HUES6 (cell line): Measurements from ENCODE around the gene PLA2G1B.

Source experiments
- H3K27ac ChIP-seq: 2 replicates; pipeline ENCODE4 v1.7.0; 2013; ENCODE audit warnings: low read depth, mild to moderate bottlenecking, low read length, inconsistent platforms
- H3K27me3 ChIP-seq: 2 replicates; pipeline ENCODE4 v1.6.1; 2013; ENCODE audit warnings: low read length; ENCODE audit not compliant: control insufficient read depth, insufficient read depth
- H3K36me3 ChIP-seq: 2 replicates; pipeline ENCODE4 v1.6.1; 2013; ENCODE audit warnings: low read length; ENCODE audit not compliant: control insufficient read depth, insufficient read depth
- H3K4me1 ChIP-seq: 2 replicates; pipeline ENCODE4 v1.6.1; 2013; ENCODE audit warnings: low read length; ENCODE audit not compliant: control insufficient read depth, insufficient read depth
- H3K4me3 ChIP-seq: 2 replicates; pipeline ENCODE4 v1.5.1; 2013; ENCODE audit warnings: low read depth, low read length
- H3K9ac ChIP-seq: one replicate; pipeline ENCODE4 v1.6.1; 2013; ENCODE audit warnings: mild to moderate bottlenecking, low read length
- H3K9me3 ChIP-seq: 2 replicates; pipeline ENCODE4 v1.6.1; 2013; ENCODE audit warnings: low read depth, low read length; ENCODE audit not compliant: control insufficient read depth, insufficient read depth

The PLA2G1B gene

DNA sequence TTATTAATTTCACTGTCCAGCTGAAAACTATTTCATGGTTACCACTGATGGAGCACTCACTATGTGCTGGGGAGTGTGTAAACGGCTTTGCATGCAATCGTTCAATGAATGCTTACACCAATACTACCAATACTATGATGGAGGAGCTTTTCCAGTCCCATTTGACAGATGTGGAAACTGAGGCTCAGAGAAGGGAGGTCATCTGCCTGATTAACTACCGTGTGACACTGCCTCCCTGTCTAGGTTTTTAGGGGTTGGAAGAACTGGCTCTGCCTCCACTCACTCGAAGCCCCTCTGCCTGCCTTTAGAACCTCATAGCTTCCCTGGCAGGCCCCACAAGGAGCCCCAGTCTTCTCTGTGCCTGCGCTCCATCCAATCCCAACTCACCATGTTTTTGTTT, 29.5 kb upstream of the PLA2G1B start:
- Histone ChIP-seq H3K9ac (no peak overlapping the region), H3K27ac (no peak overlapping the region), H3K4me3 (no peak overlapping the region), H3K9me3 (no peaks in the 10 kb centered on the region), H3K4me1 (peaks cover 34% of the 10 kb centered on the region), H3K36me3 (peaks cover 64% of the 10 kb centered on the region), H3K27me3 (no peaks in the 10 kb centered on the region)

DNA sequence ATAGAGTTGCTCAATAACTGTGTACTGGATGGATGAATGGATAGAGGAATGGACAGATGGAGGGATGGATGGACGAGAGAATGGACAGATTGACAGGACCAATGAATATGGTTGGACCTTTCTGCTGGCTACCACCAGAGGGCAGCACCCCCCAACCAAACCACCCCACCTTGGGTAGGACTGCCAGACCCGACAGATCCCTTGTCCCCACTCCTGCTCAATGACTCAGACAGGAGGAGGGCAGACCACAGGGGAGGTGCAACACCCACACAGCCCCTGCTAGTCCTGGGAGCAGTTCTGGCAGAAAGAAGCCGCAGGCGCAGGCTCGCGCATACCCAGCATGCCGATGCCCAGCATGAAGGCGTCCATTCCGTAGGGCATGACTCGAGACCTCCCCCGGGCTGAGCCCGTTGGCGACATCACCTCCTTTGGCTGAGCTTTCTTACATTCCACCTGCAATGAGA, 29.0 kb upstream of the PLA2G1B start:
- peaks cover 66% of the 10 kb centered on the region for H3K36me3 ChIP-seq
- H3K4me3 ChIP-seq = no peak overlapping the region
- no peak overlapping the region for H3K9ac ChIP-seq
- no peak overlapping the region for H3K27ac ChIP-seq
- H3K9me3 ChIP-seq = no peaks in the 10 kb centered on the region
- H3K27me3 ChIP-seq = no peaks in the 10 kb centered on the region
- H3K4me1 ChIP-seq = peaks cover 31% of the 10 kb centered on the region

DNA sequence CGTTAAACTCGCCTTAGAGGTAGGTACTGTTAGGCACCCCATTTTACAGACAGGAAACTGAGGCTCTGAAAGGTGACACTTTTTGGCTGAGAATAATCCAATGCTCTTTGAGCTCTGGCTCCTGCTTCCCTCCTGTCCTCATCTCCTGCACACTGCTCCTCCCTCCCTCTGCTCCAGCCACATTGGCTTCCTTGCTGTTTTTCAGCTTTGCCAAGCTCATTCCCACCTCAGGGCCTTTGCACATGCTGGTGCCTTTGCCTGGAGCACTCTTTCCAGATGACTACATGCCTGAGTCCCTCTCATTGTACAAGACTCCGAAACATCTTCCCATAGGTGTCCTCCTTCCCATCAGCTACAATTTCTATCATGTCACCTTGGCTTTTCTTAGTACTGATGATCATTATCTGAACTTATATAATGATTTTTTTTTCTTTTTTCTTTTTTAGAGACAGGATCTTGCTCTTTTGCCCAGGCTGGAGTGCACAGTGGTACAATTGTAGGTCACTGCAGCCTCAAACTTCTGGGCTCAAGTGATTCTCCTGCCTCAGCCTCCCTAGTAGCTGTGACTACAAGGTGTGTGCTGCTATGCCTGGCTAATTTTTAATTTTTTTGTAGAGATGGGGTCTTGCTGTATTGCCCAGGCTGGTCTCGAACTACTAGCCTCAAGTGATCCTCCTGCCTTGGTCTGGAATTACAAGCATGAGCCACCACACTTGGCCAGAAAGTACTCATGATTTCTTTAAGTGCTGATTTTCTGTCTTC, 26.2 kb upstream of the PLA2G1B start:
- H3K4me3 ChIP-seq = no peak overlapping the region
- H3K27me3 ChIP-seq = no peaks in the 10 kb centered on the region
- no peak overlapping the region for H3K9ac ChIP-seq
- H3K9me3 ChIP-seq = no peaks in the 10 kb centered on the region
- H3K27ac ChIP-seq = no peak overlapping the region
- H3K36me3 ChIP-seq = peaks cover 76% of the 10 kb centered on the region
- H3K4me1 ChIP-seq = peaks cover 14% of the 10 kb centered on the region

DNA sequence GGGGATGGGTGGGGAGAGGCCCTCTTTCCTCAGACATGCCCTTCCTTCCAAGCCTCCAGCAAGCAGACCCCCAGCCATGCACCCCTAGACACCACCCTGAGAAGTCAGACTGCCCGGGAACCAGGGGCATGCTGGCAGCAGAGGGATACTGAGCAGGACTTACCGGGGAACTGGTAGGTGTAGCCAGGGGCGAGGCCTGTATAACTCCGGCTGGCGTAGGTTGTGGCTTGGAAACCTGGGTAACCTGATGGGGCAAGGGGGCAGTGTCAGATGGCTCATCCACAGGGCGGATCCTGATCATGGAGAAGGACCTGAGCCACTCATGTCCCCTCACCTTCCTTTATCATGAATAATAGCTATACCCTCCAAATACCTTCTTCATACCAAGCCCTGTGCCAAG, 25.6 kb upstream of the PLA2G1B start:
- Histone ChIP-seq H3K9me3 (no peaks in the 10 kb centered on the region), H3K27ac (no peak overlapping the region), H3K4me3 (no peak overlapping the region), H3K9ac (no peak overlapping the region), H3K4me1 (peaks cover 8% of the 10 kb centered on the region), H3K27me3 (no peaks in the 10 kb centered on the region), H3K36me3 (peaks cover 73% of the 10 kb centered on the region)

DNA sequence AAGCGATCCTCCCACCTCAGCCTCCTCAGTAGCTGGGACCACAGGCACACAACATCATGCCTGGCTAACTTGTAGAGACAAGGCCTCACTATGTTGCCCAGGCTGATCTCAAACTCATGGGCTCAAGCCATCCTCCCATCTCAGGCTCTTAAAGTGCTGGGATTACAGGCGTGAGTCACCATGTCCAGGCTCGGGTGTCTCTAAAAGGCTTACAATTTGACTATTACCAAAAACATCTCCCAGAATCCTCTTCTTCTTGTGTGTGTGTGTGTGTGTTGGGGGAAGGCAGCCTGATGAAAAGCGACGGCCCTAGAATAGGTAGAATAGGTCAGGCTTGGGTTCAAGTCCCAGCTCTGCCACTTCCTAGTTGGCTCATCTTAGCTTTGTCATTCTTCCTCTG, 24.5 kb upstream of the PLA2G1B start:
- no peak overlapping the region for H3K27ac ChIP-seq
- H3K36me3 ChIP-seq = peaks cover 73% of the 10 kb centered on the region
- peaks cover 5% of the 10 kb centered on the region for H3K4me1 ChIP-seq
- H3K9me3 ChIP-seq = no peaks in the 10 kb centered on the region
- H3K27me3 ChIP-seq = no peaks in the 10 kb centered on the region
- H3K9ac ChIP-seq = no peak overlapping the region
- H3K4me3 ChIP-seq = no peak overlapping the region

DNA sequence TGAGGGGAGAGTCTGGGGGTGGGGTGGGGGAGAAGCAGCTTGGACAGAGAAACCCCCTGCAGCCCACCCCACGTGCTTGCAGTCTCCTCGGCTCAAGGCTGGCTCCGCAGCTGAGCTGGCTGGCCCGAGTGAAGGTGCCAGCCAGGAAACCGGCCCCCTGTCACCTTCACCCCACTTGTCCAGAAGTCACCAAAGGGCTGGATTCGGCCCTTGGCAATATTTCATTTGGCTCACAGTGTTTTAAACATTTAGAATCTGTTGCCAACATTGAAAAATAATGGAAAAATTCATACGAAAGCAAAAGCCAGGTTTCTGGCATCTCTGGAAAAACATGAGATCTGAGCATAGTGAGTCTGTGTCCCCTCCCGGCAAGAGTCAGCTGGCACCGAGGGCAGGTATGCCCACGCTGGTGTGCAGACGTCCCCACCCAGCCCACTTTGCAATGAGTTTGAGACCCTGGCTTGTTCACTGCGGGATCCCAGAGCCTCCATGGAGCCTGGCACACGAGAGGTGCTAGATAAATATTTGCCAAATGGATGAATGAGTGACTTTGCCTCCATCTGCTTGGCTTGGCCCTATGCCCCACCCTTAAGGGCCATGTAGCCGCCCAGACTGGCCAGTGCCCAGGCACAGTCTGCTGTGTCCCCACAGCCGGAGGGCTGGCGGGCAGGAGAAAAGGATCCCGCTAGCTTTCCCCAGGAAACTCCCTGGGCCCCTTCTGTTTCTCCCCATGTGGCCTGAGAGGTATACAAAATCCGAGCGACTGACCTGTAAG, 23.2 kb upstream of the PLA2G1B start:
- Histone ChIP-seq H3K4me1 (no peaks in the 10 kb centered on the region), H3K9ac (no peak overlapping the region)

DNA sequence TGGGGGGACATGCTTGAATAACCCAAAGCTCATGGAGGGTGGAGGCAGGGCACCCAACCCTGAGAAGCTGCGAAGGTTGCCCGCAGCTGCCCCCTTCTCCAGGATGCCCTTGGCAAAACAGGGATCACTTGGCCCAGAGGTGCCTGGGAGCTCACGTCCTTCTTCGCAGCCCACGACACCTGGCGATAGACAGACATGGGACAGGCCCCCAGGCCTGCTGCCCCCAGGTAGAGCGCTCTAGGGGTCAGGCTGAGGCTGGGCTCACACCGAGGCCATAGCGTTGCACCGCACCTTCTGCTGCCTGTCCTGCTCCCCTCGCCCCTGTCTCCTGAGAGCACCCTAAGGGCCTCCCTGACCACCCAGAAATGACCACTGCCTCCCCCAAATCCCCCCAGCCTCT, 20.2 kb upstream of the PLA2G1B start:
- Histone ChIP-seq H3K4me1 (no peaks in the 10 kb centered on the region), H3K9me3 (no peaks in the 10 kb centered on the region), H3K36me3 (peaks cover 74% of the 10 kb centered on the region), H3K27me3 (no peaks in the 10 kb centered on the region), H3K9ac (no peak overlapping the region), H3K27ac (no peak overlapping the region), H3K4me3 (no peak overlapping the region)

More for the DNA sequence above, 23.2 kb upstream of the PLA2G1B start:
- no peaks in the 10 kb centered on the region for H3K9me3 ChIP-seq
- H3K27me3 ChIP-seq = no peaks in the 10 kb centered on the region
- H3K36me3 ChIP-seq = peaks cover 74% of the 10 kb centered on the region
- no peak overlapping the region for H3K27ac ChIP-seq
- no peak overlapping the region for H3K4me3 ChIP-seq

DNA sequence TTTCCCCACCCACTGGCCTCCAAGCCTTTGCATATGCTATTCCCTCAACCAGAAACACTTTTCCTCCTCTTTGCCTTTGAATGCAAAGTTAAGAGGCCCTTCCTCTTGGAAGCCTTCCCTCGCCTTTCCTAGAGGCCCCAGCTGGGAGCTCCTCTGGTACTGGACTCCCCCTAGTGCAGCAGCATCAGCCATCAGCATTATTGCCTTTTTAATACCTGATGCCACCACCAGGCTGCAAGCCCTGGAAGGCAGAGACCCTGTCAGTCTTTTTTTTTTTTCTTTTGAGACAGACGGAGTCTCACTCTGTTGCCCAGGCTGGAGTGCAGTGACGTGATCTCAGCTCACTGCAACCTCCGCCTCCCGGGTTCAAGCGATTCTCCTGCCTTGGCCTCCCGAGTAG, 19.1 kb upstream of the PLA2G1B start:
- Histone ChIP-seq H3K4me1 (peaks cover 4% of the 10 kb centered on the region; the same call in 1 of the 2 replicates), H3K27me3 (no peaks in the 10 kb centered on the region), H3K4me3 (no peak overlapping the region), H3K9ac (no peak overlapping the region), H3K9me3 (no peaks in the 10 kb centered on the region), H3K27ac (no peak overlapping the region), H3K36me3 (peaks cover 65% of the 10 kb centered on the region)

DNA sequence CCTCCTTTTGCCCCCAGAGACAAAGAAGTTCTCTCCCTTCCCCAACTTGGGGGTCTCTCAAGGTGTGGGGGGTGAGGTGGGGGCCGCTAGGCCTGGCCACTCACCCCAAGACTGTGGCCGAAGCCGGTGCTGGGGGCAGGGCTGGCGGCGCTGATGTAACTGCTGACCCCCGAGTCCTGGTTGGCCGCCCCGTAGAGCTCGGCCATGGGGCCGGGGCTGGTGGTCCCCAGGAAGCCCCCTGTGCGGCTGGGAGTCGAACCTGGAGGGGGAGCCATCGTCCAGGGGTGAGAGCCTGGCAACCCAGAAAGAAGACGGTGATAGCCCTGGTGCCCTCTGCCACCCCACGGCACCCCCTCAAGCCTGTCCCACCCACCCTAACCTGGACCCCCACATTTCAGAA, 18.5 kb upstream of the PLA2G1B start:
- no peak overlapping the region for H3K27ac ChIP-seq
- H3K4me3 ChIP-seq = no peak overlapping the region
- no peaks in the 10 kb centered on the region for H3K9me3 ChIP-seq
- H3K9ac ChIP-seq = no peak overlapping the region
- peaks cover 60% of the 10 kb centered on the region for H3K36me3 ChIP-seq
- peaks cover 4% of the 10 kb centered on the region; the same call in 1 of the 2 replicates for H3K4me1 ChIP-seq
- no peaks in the 10 kb centered on the region for H3K27me3 ChIP-seq

DNA sequence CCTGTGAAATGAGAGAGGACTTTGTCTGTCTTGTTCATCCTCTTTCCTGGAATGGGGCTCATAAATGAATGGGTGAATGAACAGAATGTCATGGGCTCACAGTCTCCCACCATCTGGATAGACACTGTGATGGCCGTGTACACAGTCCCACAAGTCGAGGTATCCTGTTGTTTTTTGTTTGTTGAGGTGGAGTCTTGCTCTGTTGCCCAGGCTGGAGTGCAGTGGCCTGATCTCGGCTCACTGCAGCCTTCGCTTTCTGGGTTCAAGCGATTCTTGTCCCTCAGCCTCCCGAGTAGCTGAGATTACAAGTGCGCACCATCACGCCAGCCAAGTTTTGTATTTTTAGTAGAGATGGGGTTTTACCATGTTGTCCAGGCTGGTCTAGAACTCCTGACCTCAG, 16.1 kb upstream of the PLA2G1B start:
- Histone ChIP-seq H3K9me3 (0 out of 2 replicates have a peak, but pooled peaks cover under 1% of the 10 kb centered on the region), H3K4me3 (no peak overlapping the region), H3K9ac (no peak overlapping the region), H3K27me3 (no peaks in the 10 kb centered on the region), H3K36me3 (peaks cover 45% of the 10 kb centered on the region), H3K27ac (no peak overlapping the region), H3K4me1 (peaks cover 4% of the 10 kb centered on the region; the same call in 1 of the 2 replicates)

DNA sequence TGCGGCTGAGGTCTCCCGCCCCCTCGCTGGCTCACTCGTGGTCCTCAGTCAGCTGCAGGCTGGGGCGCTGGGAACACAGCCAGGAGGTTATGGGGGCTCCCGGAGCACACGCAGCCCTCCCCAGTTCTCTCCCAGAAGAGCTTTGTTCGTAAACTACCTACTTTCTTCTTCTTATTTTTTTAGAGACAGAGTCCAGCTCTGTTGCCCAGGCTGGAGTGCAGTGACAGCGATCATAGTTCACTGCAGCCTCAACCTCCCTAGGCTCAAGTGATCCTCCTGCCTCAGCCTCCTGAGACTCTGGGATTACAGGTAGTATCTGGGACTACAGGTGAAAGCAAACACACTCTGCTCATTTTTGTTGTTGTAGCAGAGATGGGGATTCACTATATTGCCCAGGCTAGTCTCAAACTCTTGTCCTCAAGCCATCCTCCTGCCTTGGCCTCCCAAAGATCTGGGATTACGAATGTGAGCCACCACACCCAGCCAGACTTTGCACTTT, 15.5 kb upstream of the PLA2G1B start:
- H3K9me3 ChIP-seq = peaks cover 4% of the 10 kb centered on the region
- H3K27ac ChIP-seq = no peak overlapping the region
- no peak overlapping the region for H3K4me3 ChIP-seq
- H3K36me3 ChIP-seq = peaks cover 43% of the 10 kb centered on the region
- H3K9ac ChIP-seq = no peak overlapping the region
- H3K27me3 ChIP-seq = no peaks in the 10 kb centered on the region
- peaks cover 4% of the 10 kb centered on the region; the same call in 1 of the 2 replicates for H3K4me1 ChIP-seq
